Pancreas (tissue), 10 donors: ENCODE measurements around the gene CIAO2B. TPM values are rescaled to one million over a fixed set of nuclear protein-coding genes. Genes with fewer than 3 reads are reported as not detected.

Experiments
- ATAC-seq, 4 donors: fragments of 200-7000 bp; cut with Tn5 transposase; one replicate each; pipeline versions ENCODE4 v1.8.0 to v1.9.1; 2020; ENCODE audit warnings: mild to moderate bottlenecking in 4 of 4, moderate library complexity in 4 of 4
- DNase-seq, 6 donors: peaks; one replicate each; pipeline ENCODE4 v3.0.0-alpha.2; 2020
- FAIRE-seq: peaks from 2 replicates; lab custom pipeline; 2012; peaks lifted over from hg19 to GRCh38; lab: Jason Lieb, UNC
- H3K27ac ChIP-seq, 4 donors: fragments of 200-600 bp; sonication (generic); 1 replicate in 3 of 4; 2 replicates in 1 of 4; pipeline versions ENCODE4 v1.5.0 to v1.8.0; 2020
- H3K27me3 ChIP-seq, 4 donors: fragments of 200-600 bp; one replicate each; pipeline ENCODE4 v1.8.0; 2021
- H3K36me3 ChIP-seq, 3 donors: fragments of 200-600 bp; sonication (generic) in 1 of 3; one replicate each; pipeline versions ENCODE4 v1.5.0 to v1.8.0; 2020 to 2021
- H3K4me1 ChIP-seq, 3 donors: fragments of 200-600 bp; one replicate each; pipeline ENCODE4 v1.8.0; 2021
- H3K4me3 ChIP-seq, 4 donors: fragments of 200-600 bp; sonication (generic) in 2 of 4; one replicate each; pipeline versions ENCODE4 v1.5.0 to v1.8.0; 2020 to 2021
- H3K9me3 ChIP-seq, 4 donors: fragments of 200-600 bp; one replicate each; pipeline ENCODE4 v1.8.0; 2021
- WGBS, 2 donors: extraction: QIAGEN DNeasy Blood & Tissue Kit; methylation state at CpG; one replicate each; pipeline ENCODE4 v1.1.7; 2013; 5-methylcytosine and 5-hydroxymethylcytosine counted together
- intact Hi-C, 3 donors: fragments of 100-400 bp; cut with DNase I; formaldehyde crosslinking; loops; one replicate each; pipeline versions ENCODE4 v1.11.1 to v1.14.2; 2022
- polyA plus RNA-seq, 2 donors: library from polyadenylated mRNA; stranded (reverse); fragments of 200-250 nt; gene quantifications; one replicate each; pipeline ENCODE4 v1.2.3, GENCODE V29; 2013
- total RNA-seq, 6 donors: library from RNA; stranded (reverse); fragmentation: NEBNext Ultra II Directional in 4 of 6; extraction: Animal tissue kit (Norgen Biotek cat#: 25700) in 4 of 6; gene quantifications; one replicate each; pipeline versions ENCODE4 v1.2.1 to v1.2.4, GENCODE V29; 2021 to 2023
- TF ChIP-seq, protein P1 (sequence below), 4 donors: fragments of 200-600 bp; sonication (generic) in 3 of 4; IDR thresholded peaks; one replicate each; pipeline versions ENCODE4 v1.5.0 to v1.8.0; 2021; ENCODE audit warnings: antibody characterized with exemption in 4 of 4
- donor health status: healthy with polysubstance abuse.
- donor health status: DM: no; HTN: no; CAD: no; lungs with moderate emphysema.
- donor health status: DM: no; HTN: no; CAD: no.
- donor health status: control.
- donor health status: control.
- donor health status: Bipolar disorder and iron deficiency.
- donor health status: DM: yes; HTN: yes; CAD: no.
- donor health status: DM: no; HTN: no; CAD: no.
- donor health status: DM: no; HTN: no; CAD: no.
- donor health status: DM: yes; HTN: yes; CAD: no.

The CIAO2B gene
- total and polyA plus RNA-seq, 8 donors: 14.8 to 86.9 (median 26.3) TPM

- ATAC-seq (peak; percentile 57 to 86 (median 86)), FAIRE-seq (no peak), DNase-seq (peak in 3 of 6 donors; percentile 38 to 71 (median 51))
- no peaks in the 10 kb centered on the region for H3K9me3 ChIP-seq
- no peaks in the 10 kb centered on the region for H3K27me3 ChIP-seq
- H3K4me1 ChIP-seq: peaks cover 0 to 10% (median 6%) of the 10 kb centered on the region in 3 donors
- TF ChIP-seq, protein P1, sequence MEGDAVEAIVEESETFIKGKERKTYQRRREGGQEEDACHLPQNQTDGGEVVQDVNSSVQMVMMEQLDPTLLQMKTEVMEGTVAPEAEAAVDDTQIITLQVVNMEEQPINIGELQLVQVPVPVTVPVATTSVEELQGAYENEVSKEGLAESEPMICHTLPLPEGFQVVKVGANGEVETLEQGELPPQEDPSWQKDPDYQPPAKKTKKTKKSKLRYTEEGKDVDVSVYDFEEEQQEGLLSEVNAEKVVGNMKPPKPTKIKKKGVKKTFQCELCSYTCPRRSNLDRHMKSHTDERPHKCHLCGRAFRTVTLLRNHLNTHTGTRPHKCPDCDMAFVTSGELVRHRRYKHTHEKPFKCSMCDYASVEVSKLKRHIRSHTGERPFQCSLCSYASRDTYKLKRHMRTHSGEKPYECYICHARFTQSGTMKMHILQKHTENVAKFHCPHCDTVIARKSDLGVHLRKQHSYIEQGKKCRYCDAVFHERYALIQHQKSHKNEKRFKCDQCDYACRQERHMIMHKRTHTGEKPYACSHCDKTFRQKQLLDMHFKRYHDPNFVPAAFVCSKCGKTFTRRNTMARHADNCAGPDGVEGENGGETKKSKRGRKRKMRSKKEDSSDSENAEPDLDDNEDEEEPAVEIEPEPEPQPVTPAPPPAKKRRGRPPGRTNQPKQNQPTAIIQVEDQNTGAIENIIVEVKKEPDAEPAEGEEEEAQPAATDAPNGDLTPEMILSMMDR (IDR thresholded peaks at IDR 0.05): peak; percentile 36 to 56 (median 50)
- intact Hi-C loops: loop anchor here in 1 of 3 donors (10.0 kb wide), 1 partner anchor 250 kb away; no protein-coding TSS in a partner anchor
- 38 to 49% methylated on average over 11 of the region's 11 CpGs for WGBS, 2 donors
- no peak overlapping the region for H3K27ac ChIP-seq
- no peak overlapping the region for H3K4me3 ChIP-seq
- H3K36me3 ChIP-seq: no peaks in the 10 kb centered on the region
These were observed 39.1 kb downstream of the CIAO2B start for GRCh38 chr16:66894948-66895688.

DNA sequence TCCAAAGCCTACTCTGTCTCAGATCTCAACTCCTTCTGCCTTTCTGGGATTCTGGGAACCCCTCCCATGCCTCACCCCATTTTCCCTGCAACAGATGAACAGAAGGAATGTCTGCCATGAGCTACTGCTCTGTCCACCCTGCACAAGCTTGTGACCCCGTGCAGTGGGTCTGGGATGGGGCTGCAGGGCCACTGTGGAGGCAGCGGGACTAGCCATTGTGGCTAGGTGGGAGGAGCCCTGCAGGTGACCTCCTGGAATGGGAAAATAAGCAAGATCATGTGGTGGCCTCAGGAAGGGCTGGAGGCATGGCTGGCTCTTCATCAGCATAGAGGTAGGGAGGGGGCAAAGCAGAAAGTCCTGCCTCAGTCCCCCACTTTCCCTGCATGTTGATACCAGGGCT lies 40.1 kb downstream of the CIAO2B start:
- Histone ChIP-seq H3K27me3 (no peaks in the 10 kb centered on the region), H3K4me3 (no peak overlapping the region), H3K9me3 (no peaks in the 10 kb centered on the region), H3K36me3 (no peaks in the 10 kb centered on the region), H3K27ac (no peak overlapping the region), H3K4me1 (no peaks in the 10 kb centered on the region)
- DNase-seq: no peak
- intact Hi-C loops: loop anchor here in 1 of 3 donors (10.0 kb wide), 1 partner anchor 251 kb away; no protein-coding TSS in a partner anchor
- TF ChIP-seq, protein P1 (IDR thresholded peaks at IDR 0.05): no peak
- no peak for ATAC-seq
- 77 to 84% methylated on average over 2 of the region's 2 CpGs for WGBS, 2 donors
- no peak for FAIRE-seq

GRCh38 chr16:66891797-66892196 lies 42.4 kb downstream of the CIAO2B start:
- Histone ChIP-seq H3K4me3 (no peak overlapping the region), H3K27me3 (no peaks in the 10 kb centered on the region), H3K4me1 (no peaks in the 10 kb centered on the region), H3K36me3 (no peaks in the 10 kb centered on the region), H3K27ac (no peak overlapping the region), H3K9me3 (no peaks in the 10 kb centered on the region)
- ATAC-seq: no peak
- TF ChIP-seq, protein P1 (IDR thresholded peaks at IDR 0.05): no peak
- FAIRE-seq: no peak
- WGBS, 2 donors: 93 to 97% methylated on average over 6 of the region's 6 CpGs
- intact Hi-C loops: loop anchor here in 1 of 3 donors (10.0 kb wide), 1 partner anchor 253 kb away; no protein-coding TSS in a partner anchor
- no peak for DNase-seq

GRCh38 chr16:66891360-66891759 lies 42.8 kb downstream of the CIAO2B start:
- no peaks in the 10 kb centered on the region for H3K27me3 ChIP-seq
- intact Hi-C loops: loop anchor here in 1 of 3 donors (10.0 kb wide), 1 partner anchor 253 kb away; no protein-coding TSS in a partner anchor
- ATAC-seq: no peak
- TF ChIP-seq, protein P1 (IDR thresholded peaks at IDR 0.05): no peak
- no peaks in the 10 kb centered on the region for H3K36me3 ChIP-seq
- H3K4me3 ChIP-seq: no peak overlapping the region
- 82 to 83% methylated on average over 4 of the region's 4 CpGs for WGBS, 2 donors
- H3K4me1 ChIP-seq: no peaks in the 10 kb centered on the region
- no peak for FAIRE-seq
- no peaks in the 10 kb centered on the region for H3K9me3 ChIP-seq
- no peak overlapping the region for H3K27ac ChIP-seq
- no peak for DNase-seq

GRCh38 chr16:66890799-66891198 lies 43.4 kb downstream of the CIAO2B start:
- 59 to 66% methylated on average over 2 of the region's 2 CpGs for WGBS, 2 donors
- intact Hi-C loops: loop anchor here in 1 of 3 donors (10.0 kb wide), 1 partner anchor 254 kb away; no protein-coding TSS in a partner anchor
- Histone ChIP-seq H3K4me1 (no peaks in the 10 kb centered on the region), H3K36me3 (peaks cover 0 to 1% (median 0%) of the 10 kb centered on the region in 3 donors), H3K4me3 (no peak overlapping the region), H3K27me3 (no peaks in the 10 kb centered on the region), H3K27ac (no peak overlapping the region), H3K9me3 (no peaks in the 10 kb centered on the region)
- FAIRE-seq (no peak), ATAC-seq (no peak), DNase-seq (no peak)
- TF ChIP-seq, protein P1 (IDR thresholded peaks at IDR 0.05): no peak
